ENCODE data around the gene KIF16B. TPM values are rescaled to one million over a fixed set of nuclear protein-coding genes. Genes with fewer than 3 reads are reported as not detected.

The KIF16B gene
- total and polyA plus RNA-seq, 2 of the 13 experiments (the other 11 are each of a cell fraction or from before 2014, with no cell fraction given), result 6.9 to 18.0 TPM

- TF ChIP-seq CBX2 (IDR thresholded peaks at IDR 0.05; ENCODE audit: low read depth, low read length), result no peak
- no peak for TF ChIP-seq CBX2 (CRISPR knock-in tag; IDR thresholded peaks at IDR 0.05; ENCODE audit: low read depth)
- no peak for TF ChIP-seq GMEB1 (CRISPR knock-in tag; IDR thresholded peaks at IDR 0.05; ENCODE audit: borderline replicate concordance)
- no peak for TF ChIP-seq ZZZ3 (CRISPR knock-in tag; IDR thresholded peaks at IDR 0.05; ENCODE audit: borderline replicate concordance)
- no peak for TF ChIP-seq GABPB1 (CRISPR knock-in tag; IDR thresholded peaks at IDR 0.05)
- TF ChIP-seq FOXP1 (IDR thresholded peaks at IDR 0.05), result no peak
- TF ChIP-seq FOXP1 (CRISPR knock-in tag; IDR thresholded peaks at IDR 0.05), result no peak
Observed at GRCh38 chr20:16314320-16314719, 258.9 kb downstream of the KIF16B start (continued).

- in situ Hi-C loops (cut with HindIII; ENCODE audit: extremely low pct_ligation_motif_present, low pct_unique_long_range_greater_than_20kb) (no loop called here), intact Hi-C loops (cut with micrococcal nuclease; ENCODE audit: unreplicated experiment) (no loop called here)
- H3K27ac ChIP-seq (ENCODE audit: extremely low read length, insufficient read depth, low read length), result no peak overlapping the region
- H2AFZ ChIP-seq (ENCODE audit: low read length), result no peak overlapping the region
- CTCF ChIA-PET (ENCODE audit: low intra/inter-chr PET ratio, low total read pairs), result no interaction called here
- H3K9ac ChIP-seq (ENCODE audit: insufficient read depth, low read depth, low read length), result no peak overlapping the region
- POLR2A ChIA-PET, result no interaction called here
- no peaks in the 10 kb centered on the region for H3K79me2 ChIP-seq (ENCODE audit: insufficient read depth, low read length)
- peaks cover 0 to 5% of the 10 kb centered on the region in 2 experiments; a peak in 2 of 5 replicates for H3K36me3 ChIP-seq (replicated peaks in 1 of 2; ENCODE audit: control insufficient read depth in 1 of 2, insufficient read depth in 2 of 2, low read length in 2 of 2)
- H3K4me3 ChIP-seq (replicated peaks in 1 of 3; ENCODE audit: insufficient read depth in 1 of 3, low read depth in 2 of 3, low read length in 3 of 3), result no peak overlapping the region
- FAIRE-seq (no peak), ATAC-seq (no peak), DNase-seq (ENCODE audit: low spot score) (no peak)
- H3K4me1 ChIP-seq (ENCODE audit: insufficient read depth, low read length), result no peaks in the 10 kb centered on the region
- H3K27me3 ChIP-seq (ENCODE audit: control insufficient read depth in 1 of 2, insufficient read depth in 2 of 2, low read length in 2 of 2), result no peaks in the 10 kb centered on the region
- no peaks in the 10 kb centered on the region for H3K9me3 ChIP-seq (ENCODE audit: low read length)
- no TSS peak for BruUV-seq (replicated peaks)
- WGBS (ENCODE audit: low lambda C conversion rate), result 71% methylated on average over 4 of the region's 4 CpGs
- no peak overlapping the region for H3K4me2 ChIP-seq (ENCODE audit: low read depth, low read length)
- H4K20me1 ChIP-seq (ENCODE audit: insufficient read depth, low read length), result no peaks in the 10 kb centered on the region
- TF ChIP-seq HIC2 (CRISPR knock-in tag; IDR thresholded peaks at IDR 0.05; ENCODE audit: low read depth) (no peak), ZNF224 (CRISPR knock-in tag; IDR thresholded peaks at IDR 0.05) (no peak), ZNF407 (CRISPR knock-in tag; IDR thresholded peaks at IDR 0.05; ENCODE audit: not compliant biosample characterization) (no peak)
Observed at GRCh38 chr20:16313917-16314316, 259.3 kb downstream of the KIF16B start.
